Esophagus squamous epithelium (tissue), 4 donors: ENCODE data around the gene AHI1.

Experiments used
- POLR2A ChIP-seq, 4 donors: fragments of 450-650 bp; IDR thresholded peaks; one replicate each; pipeline ENCODE4 v1.6.1; 2017; ENCODE audit warnings: antibody characterized with exemption in 4 of 4, mild to moderate bottlenecking in 4 of 4, moderate library complexity in 3 of 4
- TF ChIP-seq, protein P1 (sequence below), 6 experiments: fragments of 450-650 bp in 4 of 6; fragments of 200-600 bp in 2 of 6; sonication (generic) in 2 of 6; IDR thresholded peaks; one replicate each; pipeline ENCODE4 v1.5.1; 2016 to 2019; ENCODE audit warnings: antibody characterized with exemption in 6 of 6, mild to moderate bottlenecking in 4 of 6, moderate library complexity in 4 of 6

GRCh38 chr6:135465307-135465706 lies 32.2 kb downstream of the AHI1 start:
- TF ChIP-seq, protein P1, sequence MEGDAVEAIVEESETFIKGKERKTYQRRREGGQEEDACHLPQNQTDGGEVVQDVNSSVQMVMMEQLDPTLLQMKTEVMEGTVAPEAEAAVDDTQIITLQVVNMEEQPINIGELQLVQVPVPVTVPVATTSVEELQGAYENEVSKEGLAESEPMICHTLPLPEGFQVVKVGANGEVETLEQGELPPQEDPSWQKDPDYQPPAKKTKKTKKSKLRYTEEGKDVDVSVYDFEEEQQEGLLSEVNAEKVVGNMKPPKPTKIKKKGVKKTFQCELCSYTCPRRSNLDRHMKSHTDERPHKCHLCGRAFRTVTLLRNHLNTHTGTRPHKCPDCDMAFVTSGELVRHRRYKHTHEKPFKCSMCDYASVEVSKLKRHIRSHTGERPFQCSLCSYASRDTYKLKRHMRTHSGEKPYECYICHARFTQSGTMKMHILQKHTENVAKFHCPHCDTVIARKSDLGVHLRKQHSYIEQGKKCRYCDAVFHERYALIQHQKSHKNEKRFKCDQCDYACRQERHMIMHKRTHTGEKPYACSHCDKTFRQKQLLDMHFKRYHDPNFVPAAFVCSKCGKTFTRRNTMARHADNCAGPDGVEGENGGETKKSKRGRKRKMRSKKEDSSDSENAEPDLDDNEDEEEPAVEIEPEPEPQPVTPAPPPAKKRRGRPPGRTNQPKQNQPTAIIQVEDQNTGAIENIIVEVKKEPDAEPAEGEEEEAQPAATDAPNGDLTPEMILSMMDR (IDR thresholded peaks at IDR 0.05): no peak
- TF ChIP-seq POLR2A (IDR thresholded peaks at IDR 0.05): no peak
